GM19438 (cell line): ENCODE results near the gene ASB12.
"Not testable (repeated sequence)": the region's sequence is repeated elsewhere in the genome, so short reads cannot be mapped to it uniquely, and the experiment has no call there.

Source experiments
- ATAC-seq: cut with Tn5 transposase; IDR thresholded peaks from one replicate; pipeline ENCODE4 v1.9.1; 2021; ENCODE audit warnings: low read depth; ENCODE audit not compliant: unreplicated experiment

ASB12 gene

GRCh38 chrX:64230123-64230970 lies at the start of gene ASB12:
TSS of gene ASB12 (minus strand) at chrX:64230607. CDS start at chrX:64225650, 4,957 bp downstream.
- no peak for ATAC-seq

- no peak for ATAC-seq
Observed at GRCh38 chrX:64265265-64265664, 34.9 kb upstream of the ASB12 start.

GRCh38 chrX:64229154-64229553 lies 1.3 kb downstream of the ASB12 start:
- no peak for ATAC-seq

GRCh38 chrX:64218023-64218422 lies 12.4 kb downstream of the ASB12 start:
- no peak for ATAC-seq

GRCh38 chrX:64213989-64214388 lies 16.4 kb downstream of the ASB12 start:
- ATAC-seq, result not testable (repeated sequence)

- ATAC-seq, result no peak
Observed at GRCh38 chrX:64206556-64207162, 23.7 kb downstream of the ASB12 start.

- ATAC-seq, result peak; percentile 86
Observed at GRCh38 chrX:64205735-64206501, 24.5 kb downstream of the ASB12 start.

GRCh38 chrX:64205441-64205734 lies 25.0 kb downstream of the ASB12 start, which contains the start of gene AMER1:
TSS of gene AMER1 (minus strand) at chrX:64205708. CDS start at chrX:64193286, 12,422 bp downstream.
- peak; percentile 35 for ATAC-seq

GRCh38 chrX:64204701-64205440 lies 25.5 kb downstream of the ASB12 start:
- ATAC-seq, result peak; percentile 8

- no peak for ATAC-seq
Observed at GRCh38 chrX:64204252-64204651, 26.2 kb downstream of the ASB12 start.

- no peak for ATAC-seq
Observed at GRCh38 chrX:64202808-64203325, 27.5 kb downstream of the ASB12 start.

- no peak for ATAC-seq
Observed at GRCh38 chrX:64198036-64198435, 32.4 kb downstream of the ASB12 start.

- no peak for ATAC-seq
Observed at GRCh38 chrX:64196606-64197005, 33.8 kb downstream of the ASB12 start.

GRCh38 chrX:64195862-64196261 lies 34.5 kb downstream of the ASB12 start:
- no peak for ATAC-seq

GRCh38 chrX:64192673-64193072 lies 37.7 kb downstream of the ASB12 start:
- ATAC-seq, result no peak

GRCh38 chrX:64192040-64192439 lies 38.4 kb downstream of the ASB12 start:
- ATAC-seq, result no peak

GRCh38 chrX:64191281-64192010 lies 39.0 kb downstream of the ASB12 start:
- ATAC-seq, result no peak

GRCh38 chrX:64190136-64190740 lies 40.2 kb downstream of the ASB12 start:
- ATAC-seq, result no peak

GRCh38 chrX:64188901-64189300 lies 41.5 kb downstream of the ASB12 start:
- ATAC-seq, result no peak
